ENCODE results near the gene IDS.
A peak's percentile ranks its signal among the peaks of the same experiment; 100 is the strongest.
"Not testable (repeated sequence)": the region's sequence is repeated elsewhere in the genome, so short reads cannot be mapped to it uniquely, and the experiment has no call there.

IDS gene

GRCh38 chrX:149504915-149505651 lies at the start of gene IDS (continued):
- TF ChIP-seq ZNF837 (tag by site-specific recombination; IDR thresholded peaks at IDR 0.05) (no peak), ZBTB48 (tag by site-specific recombination; IDR thresholded peaks at IDR 0.05) (peak; percentile 64; the same call in 1 of the 2 replicates), KLF7 (tag by site-specific recombination; IDR thresholded peaks at IDR 0.05; ENCODE audit: borderline replicate concordance) (peak; percentile 64; the same call in 1 of the 2 replicates), ZNF37A (tag by site-specific recombination; IDR thresholded peaks at IDR 0.05) (no peak), ZNF335 (tag by site-specific recombination; conservative IDR thresholded peaks at IDR 0.05) (peak; percentile 38; the same call in 1 of the 2 replicates), ZNF600 (tag by site-specific recombination; IDR thresholded peaks at IDR 0.05) (peak; percentile 83), ZNF704 (tag by site-specific recombination; IDR thresholded peaks at IDR 0.05) (no peak), ZBTB44 (tag by site-specific recombination; IDR thresholded peaks at IDR 0.05) (no peak; the same call in 1 of the 2 replicates), ZNF707 (tag by site-specific recombination; IDR thresholded peaks at IDR 0.05) (no peak), ZNF398 (tag by site-specific recombination; IDR thresholded peaks at IDR 0.05) (peak; percentile 89), MEIS1 (CRISPR knock-in tag; IDR thresholded peaks at IDR 0.05; ENCODE audit: borderline replicate concordance) (no peak), ZNF664 (tag by site-specific recombination; IDR thresholded peaks at IDR 0.05) (no peak), ZNF660 (tag by site-specific recombination; IDR thresholded peaks at IDR 0.05) (no peak), GLIS2 (tag by site-specific recombination; IDR thresholded peaks at IDR 0.05) (0 out of 2 replicates have a peak, but pooled peaks have one; percentile 26), TCF7L2 (IDR thresholded peaks at IDR 0.05; ENCODE audit: borderline replicate concordance, low read depth, low read length) (no peak), ZNF610 (tag by site-specific recombination; IDR thresholded peaks at IDR 0.05; ENCODE audit: borderline replicate concordance) (0 out of 2 replicates have a peak, but pooled peaks have one; percentile 42), ZNF311 (tag by site-specific recombination; IDR thresholded peaks at IDR 0.05; ENCODE audit: borderline replicate concordance) (no peak), ELK4 (IDR thresholded peaks at IDR 0.05; ENCODE audit: borderline replicate concordance, low read depth, low read length) (no peak), PRDM10 (tag by site-specific recombination; IDR thresholded peaks at IDR 0.05) (0 out of 2 replicates have a peak, but pooled peaks have one; percentile 14), REST (tag by site-specific recombination; IDR thresholded peaks at IDR 0.05) (no peak), BCL11A (tag by site-specific recombination; IDR thresholded peaks at IDR 0.05; ENCODE audit: low read depth) (no peak)

GRCh38 chrX:149551939-149552248 lies 46.8 kb upstream of the IDS start:
- H3K4me3 ChIP-seq (ENCODE audit: low read depth, low read length); CTCF ChIA-PET; H3K4me1 ChIP-seq (ENCODE audit: control insufficient read depth, insufficient read depth, low read length); H3K9me3 ChIP-seq (ENCODE audit: control insufficient read depth, insufficient read depth, low read depth, low read length); H3K27ac ChIP-seq (ENCODE audit: extremely low read depth, low read depth, low read length); H3K36me3 ChIP-seq (ENCODE audit: control insufficient read depth in 2 of 2, insufficient read depth in 1 of 2, low read length in 2 of 2); POLR2A ChIA-PET: not testable (repeated sequence)

Measured in HEK293 (cell line).